T-helper 9 cell (primary cell): ENCODE data around the gene PRKG1.
"Not testable (repeated sequence)": the region's sequence is repeated elsewhere in the genome, so short reads cannot be mapped to it uniquely, and the experiment has no call there.

Experiments
- DNase-seq: peaks from one replicate; pipeline ENCODE4 v3.0.0-alpha.2; 2020

PRKG1 gene

GRCh38 chr10:52111101-52111891 is 1037.0 kb downstream of the PRKG1 start:
- DNase-seq, result no peak

DNA sequence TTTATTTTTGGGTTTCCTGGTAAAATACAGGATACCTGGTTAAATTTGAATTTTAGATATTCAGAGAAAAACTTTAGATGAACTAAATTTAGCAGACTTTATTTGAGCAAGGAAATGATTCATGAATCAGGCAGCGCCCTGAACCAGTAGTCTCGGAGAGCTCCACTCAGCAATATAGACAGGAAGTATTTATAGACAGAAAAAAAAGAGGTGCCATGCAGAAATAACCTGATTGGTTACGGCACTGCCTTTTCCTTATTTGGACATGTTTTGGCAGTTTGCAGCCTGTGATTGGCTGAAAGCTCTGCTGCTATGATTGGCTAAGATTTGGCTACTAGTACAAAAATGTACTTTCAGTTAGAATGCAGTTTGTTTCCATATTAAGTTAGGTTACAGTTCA is 1041.5 kb downstream of the PRKG1 start:
- no peak for DNase-seq

GRCh38 chr10:52119507-52119906 is 1045.2 kb downstream of the PRKG1 start:
- DNase-seq, result no peak

- DNase-seq, result no peak
Measured at GRCh38 chr10:52121688-52122087, 1047.4 kb downstream of the PRKG1 start.

- DNase-seq, result no peak
Measured at GRCh38 chr10:52128056-52128683, 1053.9 kb downstream of the PRKG1 start.

- no peak for DNase-seq
Measured at GRCh38 chr10:52129410-52130178, 1055.3 kb downstream of the PRKG1 start.

- no peak for DNase-seq
Measured at GRCh38 chr10:52135101-52135500, 1060.8 kb downstream of the PRKG1 start.

- DNase-seq, result no peak
Measured at GRCh38 chr10:52136921-52137320, 1062.6 kb downstream of the PRKG1 start.

DNA sequence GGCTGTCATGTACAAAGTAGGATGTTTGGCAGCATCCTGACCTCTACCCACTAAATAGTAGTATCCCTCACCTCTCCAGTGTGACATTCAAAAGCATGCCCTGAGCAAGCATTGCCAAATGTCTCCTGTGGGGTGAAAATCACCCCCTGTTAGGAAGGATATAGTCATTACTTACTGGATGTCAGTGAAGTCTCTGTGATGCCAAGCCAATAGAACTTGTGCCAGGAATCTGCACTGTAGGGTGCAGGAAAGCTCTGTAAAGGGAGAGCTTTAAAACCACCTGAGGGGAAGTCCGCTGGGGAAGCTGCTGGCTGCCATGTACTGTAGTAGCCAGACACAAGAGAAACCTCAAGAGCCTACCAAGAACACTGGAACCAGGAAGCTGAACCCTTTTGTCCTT is 1069.1 kb downstream of the PRKG1 start:
- no peak for DNase-seq

- no peak for DNase-seq
Measured at GRCh38 chr10:52145636-52146035, 1071.3 kb downstream of the PRKG1 start.

DNA sequence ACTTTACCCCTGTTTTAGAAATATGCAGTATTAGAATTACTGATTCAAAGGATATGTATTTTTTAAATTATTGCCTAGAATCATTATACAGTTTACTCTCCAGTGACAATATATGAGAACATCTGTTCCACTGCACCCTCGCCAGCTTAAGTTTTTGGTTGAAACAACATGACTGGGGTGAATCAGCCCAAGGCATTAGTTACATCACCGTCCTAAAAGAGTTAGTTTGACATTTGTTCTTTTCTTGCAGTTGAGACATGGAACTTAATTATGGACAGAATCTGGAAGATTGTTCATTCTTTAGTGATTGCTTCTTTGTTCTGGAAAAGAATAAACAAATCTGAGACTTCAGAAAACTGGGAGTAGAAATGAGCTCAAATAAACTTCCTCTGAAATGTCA is 1072.5 kb downstream of the PRKG1 start:
- no peak for DNase-seq

DNA sequence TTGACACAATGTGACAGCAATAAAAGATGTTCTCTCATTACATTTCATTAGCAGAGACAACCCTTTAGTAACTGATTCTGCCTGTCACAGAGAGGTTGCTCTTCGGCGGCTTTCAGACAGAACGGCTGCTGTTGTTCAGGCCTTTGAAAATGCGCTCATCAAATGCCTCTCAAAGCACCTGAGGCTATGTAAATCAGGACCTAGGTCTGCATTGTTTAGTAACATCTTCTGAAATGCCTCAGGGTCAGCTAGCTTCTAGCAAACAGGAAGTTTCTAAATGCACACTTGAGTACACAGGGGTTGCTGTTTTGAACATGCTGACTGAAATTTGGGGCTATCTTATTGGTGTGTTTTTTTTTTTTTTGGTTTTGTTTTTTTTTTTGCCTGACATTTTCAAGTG is 1096.5 kb downstream of the PRKG1 start:
- DNase-seq, result no peak

GRCh38 chr10:52172581-52172980 is 1098.3 kb downstream of the PRKG1 start:
- no peak for DNase-seq

DNA sequence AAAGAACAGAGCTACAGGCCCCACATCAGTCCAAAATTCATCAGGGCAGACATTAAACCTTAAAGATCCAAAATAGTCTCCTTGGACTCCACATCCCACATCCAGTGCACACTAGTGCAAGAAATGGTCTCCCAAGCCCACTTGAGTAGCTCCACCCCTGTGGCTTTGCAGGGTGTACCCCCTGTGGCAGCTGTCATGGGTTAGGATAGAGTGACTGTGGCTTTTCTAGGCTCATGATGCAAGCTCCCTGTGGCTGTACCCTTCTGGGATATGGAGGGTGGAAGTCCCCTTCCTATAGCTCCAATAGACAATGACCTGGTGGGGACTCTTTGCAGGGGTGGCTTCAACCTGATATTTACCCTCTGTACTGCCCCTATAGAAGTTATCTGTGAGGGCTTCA is 1111.0 kb downstream of the PRKG1 start:
- DNase-seq, result no peak

DNA sequence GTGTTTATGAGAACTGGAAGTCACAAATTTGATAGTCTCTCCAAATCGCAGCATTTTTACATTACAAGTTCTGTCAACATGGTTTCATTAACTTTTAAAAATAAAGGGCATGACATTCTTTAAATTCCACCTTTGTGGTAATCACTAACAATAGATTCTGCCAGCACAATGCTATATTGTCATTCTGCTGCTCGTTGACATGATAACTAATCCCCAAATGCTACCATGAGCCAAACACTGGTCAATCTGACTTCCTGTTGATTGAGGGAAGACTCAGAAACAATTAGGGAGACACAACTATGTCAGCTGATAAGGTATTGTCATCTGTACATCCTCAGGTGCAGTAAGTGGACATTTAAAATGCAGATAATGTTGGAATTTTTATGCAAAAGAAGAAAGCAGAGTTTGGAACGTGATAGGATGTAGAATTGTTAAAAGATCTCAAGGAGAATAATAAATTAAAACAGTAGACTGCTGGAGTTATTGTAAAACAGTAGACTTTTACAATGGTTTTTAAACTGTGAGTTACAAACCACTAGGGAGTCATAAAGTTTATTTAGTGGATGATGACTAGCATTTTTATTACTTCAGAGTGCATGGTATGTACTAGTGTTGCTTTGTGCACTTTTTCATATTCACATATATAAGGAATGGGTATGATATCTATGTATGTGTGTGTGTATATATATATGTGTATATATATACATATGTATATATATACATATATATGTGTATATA is 1113.4 kb downstream of the PRKG1 start:
- no peak for DNase-seq

- DNase-seq, result no peak
Measured at GRCh38 chr10:52191049-52191448, 1116.8 kb downstream of the PRKG1 start.

DNA sequence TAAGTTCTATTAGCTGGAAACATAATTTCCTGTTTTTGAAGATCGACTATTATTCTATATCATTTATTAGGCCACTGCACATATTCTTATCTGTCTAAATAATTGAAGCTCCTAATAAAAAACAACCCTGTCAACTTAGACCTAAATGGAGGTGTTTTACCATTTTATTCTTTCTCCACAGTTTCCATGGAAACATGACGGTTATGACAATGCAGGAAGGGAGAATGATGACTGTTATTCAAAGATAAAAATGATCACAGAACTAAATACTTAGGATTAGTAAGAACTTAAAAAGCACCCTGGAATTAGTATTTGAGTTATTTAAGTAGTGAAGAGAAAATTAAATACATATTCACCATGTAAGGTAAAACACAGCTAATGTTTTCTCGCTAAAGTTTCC is 1119.9 kb downstream of the PRKG1 start:
- no peak for DNase-seq

DNA sequence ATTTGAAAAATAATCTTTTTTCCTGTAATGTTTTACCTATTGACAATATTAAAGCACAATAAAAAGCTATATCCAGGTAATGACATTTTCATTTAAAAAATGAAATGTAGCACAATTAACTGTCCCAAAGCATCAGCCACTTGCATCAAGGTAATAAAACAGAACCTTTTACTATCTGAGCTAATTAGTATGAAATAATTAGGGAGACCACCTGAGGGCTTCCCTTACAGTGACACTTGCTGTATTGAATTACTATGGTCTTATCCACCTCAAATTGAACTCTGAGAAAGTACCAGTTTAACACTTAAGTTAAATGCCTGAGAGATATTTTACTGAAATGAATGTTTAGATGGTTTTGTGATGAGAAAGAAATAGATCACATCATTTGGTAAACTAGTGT is 1120.4 kb downstream of the PRKG1 start:
- DNase-seq, result no peak

DNA sequence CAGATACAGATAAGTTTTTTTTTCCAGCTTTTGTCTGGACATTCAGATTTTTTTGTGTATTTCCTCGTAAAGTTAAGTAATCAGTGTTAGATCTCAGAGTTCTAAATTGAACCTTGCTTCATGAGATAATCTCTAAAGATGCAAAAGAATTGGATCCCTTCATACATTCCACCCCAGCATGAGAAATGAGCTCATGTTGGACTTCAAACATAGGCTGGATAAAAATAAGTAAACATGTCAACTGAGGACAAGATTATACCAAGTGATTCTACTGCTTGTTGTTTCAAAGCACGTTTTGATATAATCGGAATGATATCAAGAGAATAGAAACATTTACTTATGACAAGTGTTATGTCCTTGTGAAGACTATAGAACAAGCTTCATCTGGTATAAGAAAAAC is 1122.8 kb downstream of the PRKG1 start:
- no peak for DNase-seq

- no peak for DNase-seq
Measured at GRCh38 chr10:52198540-52198939, 1124.3 kb downstream of the PRKG1 start.

GRCh38 chr10:52204906-52205305 is 1130.6 kb downstream of the PRKG1 start:
- not testable (repeated sequence) for DNase-seq

- DNase-seq, result no peak
Measured at GRCh38 chr10:52208365-52208764, 1134.1 kb downstream of the PRKG1 start.

GRCh38 chr10:52210161-52210560 is 1135.9 kb downstream of the PRKG1 start:
- no peak for DNase-seq
